ENCODE data around the gene SULT1C4. TPM values are rescaled to one million over a fixed set of nuclear protein-coding genes. Genes with fewer than 3 reads are reported as not detected.

SULT1C4 gene
- total and polyA plus RNA-seq, 9 donors = 11.3 to 47.1 (median 17.6) TPM

GRCh38 chr2:108360776-108361468 lies 16.8 kb upstream of the SULT1C4 start:
- WGBS, 3 donors = 44 to 79% (median 60%) methylated on average over 2 of the region's 2 CpGs
- Histone ChIP-seq H3K36me3 (no peaks in the 10 kb centered on the region), H3K27me3 (no peaks in the 10 kb centered on the region), H3K4me3 (no peak overlapping the region), H3K9me3 (no peaks in the 10 kb centered on the region), H3K27ac (no peak overlapping the region), H3K4me1 (ENCODE audit: insufficient read depth) (no peaks in the 10 kb centered on the region)
- intact Hi-C loops (cut with DNase I) = no loop called here
- TF ChIP-seq EP300 (IDR thresholded peaks at IDR 0.05) = no peak
- no peak for TF ChIP-seq POLR2A (IDR thresholded peaks at IDR 0.05)
- no peak for TF ChIP-seq CTCF (IDR thresholded peaks at IDR 0.05)
- no peak for DNase-seq

- no peaks in the 10 kb centered on the region for H3K36me3 ChIP-seq
- 77 to 81% (median 79%) methylated on average over 6 of the region's 6 CpGs for WGBS, 3 donors
- no peaks in the 10 kb centered on the region for H3K9me3 ChIP-seq
- H3K4me1 ChIP-seq (ENCODE audit: insufficient read depth) = no peaks in the 10 kb centered on the region
- no peaks in the 10 kb centered on the region for H3K27me3 ChIP-seq
- TF ChIP-seq EP300 (IDR thresholded peaks at IDR 0.05) (no peak), POLR2A (IDR thresholded peaks at IDR 0.05) (no peak), CTCF (IDR thresholded peaks at IDR 0.05) (no peak)
- intact Hi-C loops (cut with DNase I) = no loop called here
- no peak overlapping the region for H3K4me3 ChIP-seq
- H3K27ac ChIP-seq = no peak overlapping the region
- no peak for DNase-seq
Observed at GRCh38 chr2:108363024-108363907, 14.5 kb upstream of the SULT1C4 start.

GRCh38 chr2:108363908-108364225 lies 13.9 kb upstream of the SULT1C4 start:
- Histone ChIP-seq H3K36me3 (no peaks in the 10 kb centered on the region), H3K4me3 (no peak overlapping the region), H3K27me3 (no peaks in the 10 kb centered on the region), H3K4me1 (ENCODE audit: insufficient read depth) (no peaks in the 10 kb centered on the region), H3K9me3 (no peaks in the 10 kb centered on the region), H3K27ac (no peak overlapping the region)
- 63 to 80% (median 76%) methylated on average over 1 of the region's 1 CpG for WGBS, 3 donors
- TF ChIP-seq EP300 (IDR thresholded peaks at IDR 0.05) = no peak
- no peak for TF ChIP-seq CTCF (IDR thresholded peaks at IDR 0.05)
- TF ChIP-seq POLR2A (IDR thresholded peaks at IDR 0.05) = no peak
- no peak for DNase-seq
- intact Hi-C loops (cut with DNase I) = no loop called here

GRCh38 chr2:108364676-108365297 lies 13.0 kb upstream of the SULT1C4 start:
- H3K27ac ChIP-seq = no peak overlapping the region
- WGBS, 3 donors = 85 to 90% (median 86%) methylated on average over 6 of the region's 6 CpGs
- intact Hi-C loops (cut with DNase I) = no loop called here

More at GRCh38 chr2:108364676-108365297, 13.0 kb upstream of the SULT1C4 start:
- no peaks in the 10 kb centered on the region for H3K4me1 ChIP-seq (ENCODE audit: insufficient read depth)
- H3K27me3 ChIP-seq = no peaks in the 10 kb centered on the region
- no peaks in the 10 kb centered on the region for H3K9me3 ChIP-seq
- H3K36me3 ChIP-seq = no peaks in the 10 kb centered on the region
- TF ChIP-seq POLR2A (IDR thresholded peaks at IDR 0.05) (no peak), EP300 (IDR thresholded peaks at IDR 0.05) (no peak)
- no peak for DNase-seq
- no peak overlapping the region for H3K4me3 ChIP-seq
